ENCODE measurements around the gene CDH4.

CDH4 gene

DNA sequence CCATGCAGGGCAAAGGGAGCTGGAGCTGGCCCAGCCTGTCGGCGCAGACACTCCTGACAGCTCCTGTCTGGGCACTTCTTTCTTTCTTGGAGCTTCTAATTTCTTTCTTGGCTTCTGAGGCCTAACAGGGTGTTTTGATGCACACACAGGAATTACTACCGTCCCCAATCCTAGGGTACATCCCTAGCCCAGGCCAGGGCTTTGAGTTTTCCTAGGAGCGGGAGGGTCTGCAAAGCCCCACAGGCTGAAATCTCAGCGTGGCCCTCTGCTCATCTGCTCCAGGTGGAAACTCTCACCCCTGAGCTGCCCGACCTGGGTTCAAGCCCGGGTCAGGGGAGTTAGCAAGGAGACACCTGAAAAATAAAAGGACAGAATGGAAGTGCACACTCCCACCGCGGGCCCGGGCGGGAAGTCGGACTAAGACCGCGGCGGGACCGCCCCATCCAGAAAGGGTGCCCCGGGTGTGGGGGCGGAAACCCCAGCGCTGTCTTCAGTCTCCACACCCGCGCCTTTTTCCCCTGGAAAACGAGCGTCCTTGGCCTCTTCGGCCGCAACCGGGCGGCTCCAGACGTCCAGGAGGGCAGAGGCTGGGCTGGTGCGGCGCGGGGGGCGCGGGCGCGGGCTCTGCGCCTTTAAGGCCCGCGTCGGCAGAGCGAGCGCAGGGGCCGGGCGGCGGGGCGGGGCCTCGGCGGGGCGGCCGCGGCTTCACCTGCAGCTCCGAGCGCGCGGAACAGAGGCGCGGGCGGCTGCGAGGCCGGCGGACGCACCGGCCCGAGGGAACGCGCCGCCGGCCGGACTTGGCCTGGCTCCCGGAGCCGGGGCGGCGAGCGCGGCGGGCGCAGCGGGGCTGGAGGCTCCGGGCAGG, at the start of gene CDH4:
Gene CDH4 (plus strand): TSS at position 733 of the 865 bp plus-strand sequence.
- no peak within 1 kb of the TSS for H3K27ac ChIP-seq
- TF ChIP-seq, protein P1, sequence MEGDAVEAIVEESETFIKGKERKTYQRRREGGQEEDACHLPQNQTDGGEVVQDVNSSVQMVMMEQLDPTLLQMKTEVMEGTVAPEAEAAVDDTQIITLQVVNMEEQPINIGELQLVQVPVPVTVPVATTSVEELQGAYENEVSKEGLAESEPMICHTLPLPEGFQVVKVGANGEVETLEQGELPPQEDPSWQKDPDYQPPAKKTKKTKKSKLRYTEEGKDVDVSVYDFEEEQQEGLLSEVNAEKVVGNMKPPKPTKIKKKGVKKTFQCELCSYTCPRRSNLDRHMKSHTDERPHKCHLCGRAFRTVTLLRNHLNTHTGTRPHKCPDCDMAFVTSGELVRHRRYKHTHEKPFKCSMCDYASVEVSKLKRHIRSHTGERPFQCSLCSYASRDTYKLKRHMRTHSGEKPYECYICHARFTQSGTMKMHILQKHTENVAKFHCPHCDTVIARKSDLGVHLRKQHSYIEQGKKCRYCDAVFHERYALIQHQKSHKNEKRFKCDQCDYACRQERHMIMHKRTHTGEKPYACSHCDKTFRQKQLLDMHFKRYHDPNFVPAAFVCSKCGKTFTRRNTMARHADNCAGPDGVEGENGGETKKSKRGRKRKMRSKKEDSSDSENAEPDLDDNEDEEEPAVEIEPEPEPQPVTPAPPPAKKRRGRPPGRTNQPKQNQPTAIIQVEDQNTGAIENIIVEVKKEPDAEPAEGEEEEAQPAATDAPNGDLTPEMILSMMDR (IDR thresholded peaks at IDR 0.05): no peak
- no peak for TF ChIP-seq ZFX (IDR thresholded peaks at IDR 0.05; ENCODE audit: borderline replicate concordance)

DNA sequence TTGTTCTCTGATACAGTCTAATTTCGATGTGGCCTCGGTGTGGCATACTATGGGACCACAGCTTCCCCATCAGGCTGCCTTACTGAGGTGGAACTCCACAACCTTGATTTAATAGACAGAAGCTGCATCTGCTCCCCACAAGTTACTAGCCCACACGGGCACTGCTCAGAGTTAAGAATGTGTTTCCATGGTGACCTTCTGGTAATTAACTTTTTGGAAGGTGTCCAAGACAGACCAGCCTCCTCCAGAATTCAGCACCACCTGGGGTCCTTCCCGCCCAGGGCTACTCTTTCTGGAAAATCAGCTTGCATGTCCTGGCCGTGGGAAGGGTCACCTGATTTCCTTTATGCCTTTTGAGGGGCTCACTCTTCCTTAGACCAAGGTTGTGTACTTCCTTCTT, 48.7 kb upstream of the CDH4 start:
- no peak overlapping the region for H3K27ac ChIP-seq
- TF ChIP-seq ZFX (IDR thresholded peaks at IDR 0.05; ENCODE audit: borderline replicate concordance): no peak
- TF ChIP-seq, protein P1 (IDR thresholded peaks at IDR 0.05): no peak

- TF ChIP-seq, protein P1 (IDR thresholded peaks at IDR 0.05): no peak
- TF ChIP-seq ZFX (IDR thresholded peaks at IDR 0.05; ENCODE audit: borderline replicate concordance): no peak
- H3K27ac ChIP-seq: no peak overlapping the region
Observed at GRCh38 chr20:61204206-61204605, 47.9 kb upstream of the CDH4 start.

- no peak overlapping the region for H3K27ac ChIP-seq
- TF ChIP-seq ZFX (IDR thresholded peaks at IDR 0.05; ENCODE audit: borderline replicate concordance): no peak
- TF ChIP-seq, protein P1 (IDR thresholded peaks at IDR 0.05): no peak
Observed at GRCh38 chr20:61205769-61206168, 46.3 kb upstream of the CDH4 start.

DNA sequence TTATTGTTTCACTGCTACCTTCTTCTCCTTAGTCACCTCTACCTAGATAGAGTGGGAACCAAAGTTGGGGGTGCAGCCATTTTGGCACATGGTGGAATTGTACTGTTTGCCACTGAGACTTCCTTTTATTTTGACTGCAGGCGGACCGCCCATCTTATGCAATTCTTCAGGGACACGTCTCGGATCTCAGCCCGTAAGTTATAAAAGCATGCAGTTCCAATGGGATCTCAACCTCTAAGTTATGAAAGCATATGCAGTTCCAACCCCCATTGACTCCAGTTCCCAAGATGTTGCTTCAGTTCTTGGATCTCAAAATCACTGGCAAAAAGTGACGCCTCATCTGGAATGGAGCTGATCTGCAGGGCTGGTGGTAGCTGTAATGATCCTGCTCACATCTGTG, 41.2 kb upstream of the CDH4 start:
- no peak overlapping the region for H3K27ac ChIP-seq
- TF ChIP-seq ZFX (IDR thresholded peaks at IDR 0.05; ENCODE audit: borderline replicate concordance): no peak
- TF ChIP-seq, protein P1 (IDR thresholded peaks at IDR 0.05): no peak

- no peak for TF ChIP-seq ZFX (IDR thresholded peaks at IDR 0.05; ENCODE audit: borderline replicate concordance)
- TF ChIP-seq, protein P1 (IDR thresholded peaks at IDR 0.05): no peak
- H3K27ac ChIP-seq: no peak overlapping the region
Observed at GRCh38 chr20:61217848-61218247, 34.2 kb upstream of the CDH4 start.

GRCh38 chr20:61219021-61219431, 33.0 kb upstream of the CDH4 start:
- TF ChIP-seq, protein P1 (IDR thresholded peaks at IDR 0.05): no peak
- no peak for TF ChIP-seq ZFX (IDR thresholded peaks at IDR 0.05; ENCODE audit: borderline replicate concordance)

More at GRCh38 chr20:61219021-61219431, 33.0 kb upstream of the CDH4 start:
- H3K27ac ChIP-seq: no peak overlapping the region
